Rectal smooth muscle tissue (tissue), 1 donor: Measurements from ENCODE around the gene ADGRE2.
"Not testable (repeated sequence)": the region's sequence is repeated elsewhere in the genome, so short reads cannot be mapped to it uniquely, and the experiment has no call there.

ENCODE experiments used
- H3K27ac ChIP-seq: one replicate; pipeline ENCODE4 v1.7.0; 2013; ENCODE audit warnings: low read depth, low read length, inconsistent platforms
- H3K27me3 ChIP-seq: one replicate; pipeline ENCODE4 v1.7.0; 2013; ENCODE audit warnings: low read length; ENCODE audit not compliant: control insufficient read depth, insufficient read depth
- H3K36me3 ChIP-seq: one replicate; pipeline ENCODE4 v1.7.0; 2013; ENCODE audit warnings: low read length; ENCODE audit not compliant: control insufficient read depth, insufficient read depth
- H3K4me1 ChIP-seq: one replicate; pipeline ENCODE4 v1.7.0; 2013; ENCODE audit warnings: low read length; ENCODE audit not compliant: control insufficient read depth, insufficient read depth
- H3K4me3 ChIP-seq: one replicate; pipeline ENCODE4 v1.7.0; 2013; ENCODE audit warnings: low read length
- H3K9ac ChIP-seq: one replicate; pipeline ENCODE4 v1.7.0; 2013; ENCODE audit warnings: low read length

Gene ADGRE2

DNA sequence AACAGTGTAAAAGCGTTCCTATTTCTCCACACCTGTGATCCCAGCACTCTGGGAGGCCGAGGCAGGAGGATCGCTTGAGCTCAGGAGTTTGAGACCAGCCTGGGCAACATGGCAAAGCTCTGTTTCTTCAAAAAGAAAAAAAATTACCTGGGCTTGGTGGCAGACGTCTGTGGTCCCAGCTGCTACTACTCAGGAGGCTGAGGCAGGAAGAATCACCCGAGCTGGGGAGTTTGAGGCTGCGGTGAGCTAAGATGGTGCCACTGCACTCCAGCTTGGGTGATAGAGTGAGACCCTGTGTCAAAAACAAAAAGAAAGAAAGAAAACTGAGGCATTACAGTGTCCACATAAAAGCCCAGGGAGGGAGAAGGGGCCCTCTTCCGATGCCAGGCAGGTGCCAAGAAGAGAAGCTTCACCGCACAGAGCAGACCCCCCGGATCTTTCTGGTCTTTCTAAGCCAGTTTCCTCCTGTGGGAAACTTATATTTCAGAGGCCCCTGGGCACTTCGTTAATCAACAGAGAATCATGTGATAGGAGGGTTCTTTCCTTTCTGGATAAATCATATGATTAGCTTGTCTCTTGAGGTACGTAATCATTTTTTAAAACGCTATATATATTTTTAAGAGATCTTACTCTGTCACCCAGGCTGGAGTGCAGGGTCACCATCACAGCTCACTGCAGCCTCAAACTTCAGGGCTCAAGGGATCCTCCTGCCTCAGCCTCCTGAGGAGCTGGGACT lies at the start of gene ADGRE2:
ADGRE2 (minus strand) TSS at position 451 of the 736 bp plus-strand sequence. CDS start 1,804 bp downstream, outside the sequence.
- not testable (repeated sequence) for H3K27me3 ChIP-seq

DNA sequence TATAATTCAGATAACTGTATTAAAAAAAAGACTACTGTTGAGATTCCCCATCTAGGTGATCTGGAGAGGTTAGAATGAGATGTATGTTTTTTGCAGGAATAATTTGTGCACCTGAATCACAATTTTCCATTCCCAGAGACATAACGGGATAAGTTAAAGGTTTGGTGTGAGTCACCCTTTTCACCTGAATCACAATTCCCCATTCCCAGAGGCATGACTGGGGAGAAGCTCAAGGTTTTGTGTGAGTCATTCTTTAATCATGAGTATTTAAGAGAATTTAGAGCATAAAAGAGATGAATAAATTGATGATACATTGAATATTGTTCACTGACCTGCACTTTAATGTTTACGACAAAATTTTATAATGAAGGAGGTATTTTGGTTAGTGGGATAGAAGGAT lies 47.6 kb upstream of the ADGRE2 start:
- no peak overlapping the region for H3K4me3 ChIP-seq
- no peaks in the 10 kb centered on the region for H3K4me1 ChIP-seq
- H3K27me3 ChIP-seq = no peaks in the 10 kb centered on the region
- H3K27ac ChIP-seq = no peak overlapping the region
- H3K9ac ChIP-seq = no peak overlapping the region
- no peaks in the 10 kb centered on the region for H3K36me3 ChIP-seq

More for the DNA sequence above, at the start of gene ADGRE2:
- H3K27ac ChIP-seq, H3K36me3 ChIP-seq, H3K4me3 ChIP-seq, H3K9ac ChIP-seq, H3K4me1 ChIP-seq: not testable (repeated sequence)

DNA sequence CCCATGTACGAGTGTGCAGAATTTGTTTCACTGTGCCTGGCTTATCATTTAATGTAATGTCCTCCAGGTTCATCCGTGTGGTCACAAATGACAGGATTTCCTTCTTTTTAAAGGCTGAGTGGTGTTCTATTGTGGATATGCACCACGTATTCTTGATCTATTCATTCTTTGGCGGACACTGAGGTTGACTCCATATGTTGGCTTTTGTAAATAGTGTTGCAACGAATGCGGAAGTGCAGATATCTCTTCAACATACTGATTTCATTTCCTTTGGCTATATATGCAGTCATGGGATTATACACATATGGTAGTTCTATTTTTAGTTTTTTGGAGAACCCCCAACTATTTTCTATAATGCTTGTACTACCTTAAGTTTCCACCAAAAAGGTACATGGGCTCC lies 43.6 kb upstream of the ADGRE2 start:
- no peak overlapping the region for H3K4me3 ChIP-seq
- no peak overlapping the region for H3K9ac ChIP-seq
- no peaks in the 10 kb centered on the region for H3K36me3 ChIP-seq
- no peaks in the 10 kb centered on the region for H3K4me1 ChIP-seq
- H3K27me3 ChIP-seq = no peaks in the 10 kb centered on the region
- no peak overlapping the region for H3K27ac ChIP-seq

DNA sequence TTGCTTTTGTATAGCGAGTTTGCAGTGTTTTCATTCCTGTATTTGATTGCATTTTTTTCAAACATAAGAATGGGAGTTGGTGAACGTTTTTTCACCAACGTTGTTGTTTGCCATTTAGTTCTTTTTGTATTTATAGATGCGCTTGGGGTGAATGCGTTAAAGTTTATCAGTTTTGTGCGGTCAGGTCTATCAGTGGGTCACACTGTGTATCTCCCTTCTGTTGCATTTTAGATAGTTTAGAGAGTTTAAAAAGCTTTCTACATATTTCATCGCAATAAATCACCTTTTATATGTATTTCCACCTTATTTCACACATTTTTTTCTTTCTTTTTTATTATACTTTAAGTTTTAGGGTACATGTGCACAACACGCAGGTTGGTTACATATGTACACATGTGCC lies 40.2 kb upstream of the ADGRE2 start:
- H3K27me3 ChIP-seq = no peaks in the 10 kb centered on the region
- no peak overlapping the region for H3K9ac ChIP-seq
- H3K4me1 ChIP-seq = no peaks in the 10 kb centered on the region
- H3K36me3 ChIP-seq = no peaks in the 10 kb centered on the region
- no peak overlapping the region for H3K27ac ChIP-seq
- no peak overlapping the region for H3K4me3 ChIP-seq

DNA sequence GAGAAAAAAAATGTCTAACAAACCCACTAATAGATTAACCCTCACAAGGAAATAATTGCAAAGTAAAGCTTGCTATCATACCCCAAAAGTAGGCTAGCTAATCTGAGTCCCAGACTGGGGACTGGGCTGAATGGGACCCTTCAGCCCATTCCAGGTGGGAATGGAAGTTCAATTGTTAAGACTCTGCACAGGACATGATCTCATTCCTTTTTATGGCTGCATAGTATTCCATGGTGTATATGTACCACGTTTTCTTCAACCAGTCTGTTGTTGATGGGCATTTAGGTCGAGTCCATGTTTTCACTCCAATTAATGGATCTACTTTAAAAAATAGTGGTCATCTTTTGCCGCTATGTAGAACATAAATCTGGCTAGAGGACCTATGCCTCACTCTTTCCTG lies 38.7 kb upstream of the ADGRE2 start:
- Histone ChIP-seq H3K36me3 (no peaks in the 10 kb centered on the region), H3K27ac (no peak overlapping the region), H3K4me3 (no peak overlapping the region), H3K27me3 (no peaks in the 10 kb centered on the region), H3K9ac (no peak overlapping the region), H3K4me1 (no peaks in the 10 kb centered on the region)

DNA sequence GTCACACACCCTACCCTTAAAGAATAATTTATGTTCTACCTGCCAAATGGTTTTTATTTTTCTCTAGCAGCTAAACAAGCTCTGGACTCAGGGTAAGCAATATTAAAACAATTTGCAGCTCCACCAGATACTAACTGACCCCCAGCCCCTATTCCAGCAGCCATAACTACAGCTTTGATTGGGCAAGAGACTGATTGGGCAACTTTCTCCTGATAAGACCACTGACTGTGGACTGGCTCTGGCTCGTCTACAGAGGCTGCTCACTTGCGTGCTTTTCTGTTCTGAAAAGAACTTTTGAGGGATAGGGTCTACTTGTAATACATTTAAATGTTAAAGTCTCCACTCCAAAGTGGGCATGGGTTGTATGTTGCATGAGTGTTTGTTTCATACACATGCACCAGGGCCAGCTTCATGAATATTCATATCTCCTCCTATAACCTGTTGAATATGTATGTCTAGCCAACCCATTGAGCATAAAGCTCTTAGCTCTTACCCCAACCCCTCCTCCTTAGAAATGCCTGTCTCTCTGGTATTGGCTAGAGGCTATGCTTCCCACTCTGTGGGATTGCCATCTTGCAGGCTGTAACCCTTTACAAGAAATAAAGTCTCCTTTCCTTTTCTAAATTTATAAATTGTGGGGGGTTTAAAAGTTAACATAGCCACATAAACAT lies 36.8 kb upstream of the ADGRE2 start:
- H3K27me3 ChIP-seq = no peaks in the 10 kb centered on the region
- no peak overlapping the region for H3K9ac ChIP-seq
- H3K36me3 ChIP-seq = no peaks in the 10 kb centered on the region
- H3K4me1 ChIP-seq = no peaks in the 10 kb centered on the region
- H3K27ac ChIP-seq = no peak overlapping the region
- no peak overlapping the region for H3K4me3 ChIP-seq

DNA sequence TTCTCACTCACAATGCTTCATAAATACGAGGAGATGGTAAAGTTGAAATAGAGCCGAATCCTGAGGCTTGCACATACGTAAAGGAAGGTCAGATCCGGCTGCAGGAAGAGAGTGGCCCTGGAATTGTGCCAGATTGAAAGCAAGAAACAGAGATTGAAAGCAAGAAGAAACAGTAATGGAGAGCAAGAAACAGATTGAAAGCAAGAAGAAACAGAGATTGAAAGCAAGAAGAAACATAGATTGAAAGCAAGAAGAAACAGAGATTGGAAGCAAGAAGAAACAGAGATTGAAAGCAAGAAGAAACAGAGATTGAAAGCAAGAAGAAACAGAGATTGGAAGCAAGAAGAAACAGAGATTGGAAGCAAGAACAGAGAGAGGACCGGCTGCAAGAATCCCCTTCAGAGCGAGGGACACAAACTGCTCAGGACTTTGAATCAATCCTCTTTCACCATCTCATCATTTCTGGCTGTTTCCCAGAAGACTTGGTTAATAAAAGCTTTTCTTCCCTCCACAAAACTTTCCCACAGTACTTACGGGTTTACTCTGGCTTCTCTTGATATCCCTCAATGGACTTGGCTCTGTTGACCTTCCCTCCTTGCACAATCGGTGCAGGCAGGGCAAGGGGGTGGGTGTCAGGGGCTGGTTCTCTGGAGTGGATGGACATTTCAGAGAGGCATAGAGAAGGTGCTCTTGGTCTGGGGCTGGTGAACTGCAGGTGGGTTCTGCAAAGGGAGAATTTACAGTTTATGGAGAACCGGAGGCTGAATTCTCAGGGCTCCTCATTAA lies 31.1 kb upstream of the ADGRE2 start:
- H3K4me3 ChIP-seq = no peak overlapping the region
- H3K27ac ChIP-seq = no peak overlapping the region
- no peak overlapping the region for H3K9ac ChIP-seq
- H3K27me3 ChIP-seq = no peaks in the 10 kb centered on the region
- no peaks in the 10 kb centered on the region for H3K4me1 ChIP-seq
- no peaks in the 10 kb centered on the region for H3K36me3 ChIP-seq

DNA sequence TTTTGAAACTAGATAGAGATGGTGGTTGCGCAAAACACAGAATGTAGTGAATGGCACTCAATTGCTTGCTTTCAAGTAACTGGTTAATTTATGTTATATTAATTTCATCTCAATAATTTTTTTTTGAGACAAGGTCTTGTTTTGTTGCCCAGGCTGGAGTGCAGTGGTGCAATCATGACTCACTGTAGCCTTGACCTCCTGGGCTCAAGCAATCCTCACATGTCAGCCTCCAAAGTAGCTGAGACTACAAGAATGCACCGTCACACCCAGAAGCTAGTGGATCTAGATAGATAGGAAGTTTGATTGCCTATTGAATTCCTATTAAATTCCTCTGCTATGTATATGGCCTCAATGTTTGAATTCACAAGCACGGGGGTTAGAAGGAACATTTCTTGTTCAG lies 26.4 kb upstream of the ADGRE2 start:
- Histone ChIP-seq H3K9ac (no peak overlapping the region), H3K4me1 (no peaks in the 10 kb centered on the region), H3K36me3 (no peaks in the 10 kb centered on the region), H3K4me3 (no peak overlapping the region), H3K27ac (no peak overlapping the region), H3K27me3 (no peaks in the 10 kb centered on the region)

DNA sequence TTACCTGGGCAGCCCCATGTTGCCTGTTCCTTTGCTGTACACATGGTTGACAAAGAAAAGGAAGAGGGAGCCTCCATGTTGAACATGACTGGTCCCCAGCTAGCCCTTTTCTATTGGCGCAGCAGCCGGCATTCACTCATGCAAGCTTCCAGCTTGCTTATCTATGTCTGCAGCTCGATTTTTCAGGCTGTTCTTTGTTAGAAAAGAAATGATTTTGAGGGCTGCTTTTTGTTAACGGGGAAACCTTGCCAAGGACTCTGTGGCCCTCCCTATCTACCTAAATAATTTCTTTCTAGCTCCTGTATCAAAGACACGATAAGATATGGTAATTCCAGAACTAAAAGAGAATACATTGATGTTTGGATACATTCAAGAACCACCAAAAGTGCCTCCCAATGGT lies 20.4 kb upstream of the ADGRE2 start:
- H3K4me3 ChIP-seq = no peak overlapping the region
- H3K4me1 ChIP-seq = no peaks in the 10 kb centered on the region
- no peak overlapping the region for H3K9ac ChIP-seq
- H3K36me3 ChIP-seq = no peaks in the 10 kb centered on the region
- no peaks in the 10 kb centered on the region for H3K27me3 ChIP-seq
- no peak overlapping the region for H3K27ac ChIP-seq

DNA sequence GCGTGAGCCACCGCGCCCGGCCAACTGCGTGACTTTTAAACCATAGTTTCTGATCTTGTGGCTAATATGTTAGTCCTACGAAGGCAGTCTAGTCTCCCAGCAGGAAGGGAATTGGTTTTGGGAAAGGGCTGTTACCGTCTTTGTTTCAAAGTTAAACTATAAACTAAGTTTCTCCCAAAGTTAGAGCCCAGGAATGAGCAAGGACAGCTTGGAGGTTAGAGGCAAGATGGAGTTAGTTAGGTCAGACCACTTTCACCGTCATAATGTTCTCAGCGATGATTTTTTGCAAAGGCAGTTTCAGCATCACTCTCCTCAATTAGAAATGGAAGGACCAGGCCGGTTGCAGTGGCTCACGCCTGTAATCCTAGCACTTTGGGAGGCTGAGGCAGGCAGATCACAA lies 17.7 kb upstream of the ADGRE2 start:
- H3K9ac ChIP-seq = no peak overlapping the region
- no peak overlapping the region for H3K27ac ChIP-seq
- no peak overlapping the region for H3K4me3 ChIP-seq
- no peaks in the 10 kb centered on the region for H3K4me1 ChIP-seq
- H3K27me3 ChIP-seq = no peaks in the 10 kb centered on the region
- H3K36me3 ChIP-seq = no peaks in the 10 kb centered on the region

DNA sequence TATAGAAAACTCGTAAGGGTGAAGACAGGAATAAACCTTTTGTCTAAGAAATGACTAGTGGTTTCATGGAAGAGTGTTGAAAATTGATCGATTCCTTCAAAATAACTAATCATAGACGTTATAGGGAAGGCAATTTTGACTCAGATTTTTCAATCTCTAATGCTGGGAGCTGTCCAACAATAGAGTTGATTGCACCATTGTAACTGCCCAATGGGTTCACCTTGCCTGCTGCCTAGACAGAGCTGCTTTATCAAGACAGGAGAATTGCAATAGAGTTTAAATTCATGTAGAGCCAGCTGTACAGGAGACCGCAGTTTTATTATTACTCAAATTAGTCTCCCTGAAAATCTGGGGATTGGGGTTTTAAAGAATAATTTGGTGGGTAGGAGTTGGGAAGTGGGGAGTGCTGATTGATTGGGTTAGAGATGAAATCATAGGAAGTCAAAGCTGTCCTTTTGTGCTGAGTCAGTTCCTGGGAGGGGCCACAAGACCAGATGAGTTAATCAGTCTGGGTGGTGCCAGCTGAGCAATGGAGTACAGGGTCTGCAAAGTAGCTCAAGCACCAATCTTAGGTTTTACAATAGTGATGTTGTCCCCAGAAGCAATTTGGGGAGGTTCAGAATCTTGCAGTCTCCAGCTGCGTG lies 16.8 kb upstream of the ADGRE2 start:
- no peak overlapping the region for H3K4me3 ChIP-seq
- no peak overlapping the region for H3K27ac ChIP-seq
- H3K4me1 ChIP-seq = no peaks in the 10 kb centered on the region
- no peaks in the 10 kb centered on the region for H3K36me3 ChIP-seq
- H3K9ac ChIP-seq = no peak overlapping the region
- no peaks in the 10 kb centered on the region for H3K27me3 ChIP-seq

DNA sequence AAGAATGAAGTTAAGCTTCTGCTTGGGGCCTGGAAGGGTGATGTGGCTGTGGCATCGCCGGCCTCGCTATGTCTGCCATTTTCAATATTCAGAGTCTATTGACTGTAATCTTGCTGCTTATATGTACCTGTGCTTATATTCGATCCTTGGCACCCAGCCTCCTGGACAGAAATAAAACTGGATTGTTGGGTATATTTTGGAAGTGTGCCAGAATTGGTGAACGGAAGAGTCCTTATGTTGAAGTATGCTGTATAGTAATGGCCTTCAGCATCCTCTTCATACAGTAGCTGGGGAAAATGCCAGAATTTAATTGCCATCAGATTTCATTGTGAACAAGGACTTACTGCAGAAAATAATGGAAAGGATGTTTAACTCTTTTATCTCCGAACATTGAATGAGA lies 13.9 kb upstream of the ADGRE2 start:
- not testable (repeated sequence) for H3K27ac ChIP-seq, H3K27me3 ChIP-seq, H3K4me3 ChIP-seq, H3K36me3 ChIP-seq, H3K9ac ChIP-seq, H3K4me1 ChIP-seq
